Body of pancreas (tissue), 4 donors: ENCODE results near the gene PPFIA2. TPM values are rescaled to one million over a fixed set of nuclear protein-coding genes. Genes with fewer than 3 reads are reported as not detected.

Experiments used
- ATAC-seq: fragments of 150-250 bp; one replicate; pipeline ENCODE4 v1.9.1; 2016
- DNase-seq, 4 donors: peaks; one replicate each; pipeline ENCODE4 v3.0.0-alpha.2; 2019
- H3K27ac ChIP-seq, 4 donors: fragments of 200-600 bp; sonication (generic); 1 replicate in 3 of 4; 2 replicates in 1 of 4; pipeline versions ENCODE4 v1.5.1 to v1.6.1; 2016 to 2019; ENCODE audit warnings: mild to moderate bottlenecking in 1 of 4, mixed read lengths in 1 of 4, moderate library complexity in 1 of 4
- H3K27me3 ChIP-seq, 2 donors: fragments of 200-600 bp; sonication (generic); one replicate each; pipeline ENCODE4 v1.6.0; 2016; ENCODE audit warnings: mild to moderate bottlenecking in 1 of 2
- H3K36me3 ChIP-seq, 2 donors: fragments of 200-600 bp; sonication (generic); replicated peaks in 1 of 2; 2 replicates each; pipeline ENCODE4 v1.5.1; 2016; ENCODE audit warnings: low read depth in 2 of 2; ENCODE audit not compliant: insufficient read depth in 1 of 2
- H3K4me1 ChIP-seq: fragments of 200-600 bp; sonication (generic); one replicate; pipeline ENCODE4 v1.6.0; 2016
- H3K4me3 ChIP-seq, 2 donors: fragments of 200-600 bp; sonication (generic); 1 replicate in 1 of 2; 2 replicates in 1 of 2; pipeline ENCODE4 v1.5.1; 2016 to 2019
- H3K9me3 ChIP-seq, 3 donors: fragments of 200-600 bp; sonication (generic); 1 replicate in 2 of 3; 2 replicates in 1 of 3; pipeline ENCODE4 v1.5.1; 2016
- CTCF ChIP-seq, 7 experiments: fragments of 450-650 bp in 4 of 7; fragments of 200-600 bp in 3 of 7; sonication (generic) in 3 of 7; IDR thresholded peaks; one replicate each; pipeline ENCODE4 v1.5.1; 2016 to 2019; ENCODE audit warnings: antibody characterized with exemption in 7 of 7
- POLR2A ChIP-seq, 3 donors: fragments of 450-650 bp; IDR thresholded peaks; one replicate each; pipeline ENCODE4 v1.6.1; 2016; ENCODE audit warnings: antibody characterized with exemption in 3 of 3, mild to moderate bottlenecking in 2 of 3
- WGBS, 2 donors: methylation state at CpG; one replicate each; pipeline ENCODE4 v1.1.5; 2017; 5-methylcytosine and 5-hydroxymethylcytosine counted together
- intact Hi-C: fragments of 100-400 bp; cut with DNase I; formaldehyde crosslinking; loops from one replicate; pipeline ENCODE4 v1.15.1; 2023
- total RNA-seq, 2 donors: library from RNA; depleted of rRNA; stranded (reverse); fragments of >200 nt; gene quantifications; one replicate each; pipeline ENCODE4 v1.1.0, GENCODE V29; 2016

Gene PPFIA2
- total RNA-seq, 2 donors from 2014 or later: 0.52 TPM; not detected in 1

GRCh38 chr12:81439344-81439743 lies 319.8 kb downstream of the PPFIA2 start:
- Histone ChIP-seq H3K27ac (no peak overlapping the region), H3K27me3 (no peaks in the 10 kb centered on the region), H3K9me3 (no peaks in the 10 kb centered on the region), H3K36me3 (no peaks in the 10 kb centered on the region), H3K4me3 (no peak overlapping the region), H3K4me1 (no peaks in the 10 kb centered on the region)
- no peak for TF ChIP-seq POLR2A (IDR thresholded peaks at IDR 0.05)
- no peak for TF ChIP-seq CTCF (IDR thresholded peaks at IDR 0.05)
- 52 to 58% methylated on average over 5 of the region's 5 CpGs for WGBS, 2 donors
- DNase-seq (no peak), ATAC-seq (no peak)
- intact Hi-C loops: no loop called here

GRCh38 chr12:81417056-81417455 lies 342.1 kb downstream of the PPFIA2 start:
- Histone ChIP-seq H3K9me3 (peaks cover 0 to 5% (median 0%) of the 10 kb centered on the region in 3 donors), H3K27me3 (no peaks in the 10 kb centered on the region), H3K4me1 (no peaks in the 10 kb centered on the region), H3K36me3 (no peaks in the 10 kb centered on the region), H3K27ac (no peak overlapping the region), H3K4me3 (no peak overlapping the region)
- ATAC-seq (no peak), DNase-seq (no peak)
- 35 to 49% methylated on average over 3 of the region's 3 CpGs for WGBS, 2 donors
- TF ChIP-seq POLR2A (IDR thresholded peaks at IDR 0.05) (no peak), CTCF (IDR thresholded peaks at IDR 0.05) (no peak)
- intact Hi-C loops: no loop called here

- Histone ChIP-seq H3K9me3 (peaks cover 0 to 5% (median 0%) of the 10 kb centered on the region in 3 donors), H3K36me3 (no peaks in the 10 kb centered on the region), H3K4me3 (no peak overlapping the region), H3K27ac (no peak overlapping the region), H3K27me3 (no peaks in the 10 kb centered on the region), H3K4me1 (no peaks in the 10 kb centered on the region)
- TF ChIP-seq CTCF (IDR thresholded peaks at IDR 0.05): no peak
- TF ChIP-seq POLR2A (IDR thresholded peaks at IDR 0.05): no peak
- ATAC-seq (no peak), DNase-seq (no peak)
- intact Hi-C loops: no loop called here
- 62 to 68% methylated on average over 1 of the region's 1 CpG for whole genome bisulfite sequencing, 2 donors
Measured at GRCh38 chr12:81416571-81416970, 342.6 kb downstream of the PPFIA2 start.

- no peak for ATAC-seq
- H3K4me3 ChIP-seq: no peak overlapping the region
Measured at GRCh38 chr12:81414441-81414840, 344.7 kb downstream of the PPFIA2 start.

More at GRCh38 chr12:81414441-81414840, 344.7 kb downstream of the PPFIA2 start:
- Histone ChIP-seq H3K27ac (no peak overlapping the region), H3K4me1 (no peaks in the 10 kb centered on the region), H3K9me3 (no peaks in the 10 kb centered on the region), H3K36me3 (no peaks in the 10 kb centered on the region), H3K27me3 (no peaks in the 10 kb centered on the region)
- no peak for TF ChIP-seq CTCF (IDR thresholded peaks at IDR 0.05)
- TF ChIP-seq POLR2A (IDR thresholded peaks at IDR 0.05): no peak
- intact Hi-C loops: no loop called here
- DNase-seq: no peak
